Fibroblast of lung (primary cell): ENCODE results near the gene MNT.

Source experiments
- CTCF ChIP-seq, 2 donors: IDR thresholded peaks in 1 of 2; conservative IDR thresholded peaks in 1 of 2; 1 replicate in 1 of 2; 2 replicates in 1 of 2; pipeline ENCODE4 v1.5.1; 2011 to 2012; ENCODE audit warnings: low read length in 2 of 2, control low read depth in 1 of 2, inconsistent platforms in 1 of 2, low read depth in 1 of 2, mild to moderate bottlenecking in 1 of 2
- EZH2 ChIP-seq: IDR thresholded peaks from 2 replicates; pipeline ENCODE4 v1.5.1; 2012; ENCODE audit warnings: low read length, control low read depth, mild to moderate bottlenecking; ENCODE audit errors: missing control alignments

GRCh38 chr17:2391597-2392251 is 9.1 kb downstream of the MNT start:
- TF ChIP-seq CTCF (conservative IDR thresholded peaks at IDR 0.05 in 1 of 2, IDR thresholded peaks at IDR 0.05 in 1 of 2; ENCODE audit: low read depth in 1 of 2, low read length in 2 of 2), result no peak
- no peak for TF ChIP-seq EZH2
